B cell (primary cell): Measurements from ENCODE around the gene GALNT18. TPM values are rescaled to one million over a fixed set of nuclear protein-coding genes. Genes with fewer than 3 reads are reported as not detected.

ENCODE experiments used
- ATAC-seq: fragments of 200-7000 bp; cut with Tn5 transposase; one replicate; pipeline ENCODE4 v1.10.0; 2021; ENCODE audit warnings: low read depth, mild to moderate bottlenecking, moderate number of reproducible peaks, moderate library complexity
- CTCF ChIA-PET: fragments of 350-600 bp; sonication (Branson Sonifier 250); formaldehyde crosslinking; loops from one replicate; lab custom pipeline; 2021; ENCODE audit warnings: antibody characterized with exemption, inconsistent platforms; lab: Charles Lee
- POLR2A ChIA-PET: fragments of 350-600 bp; sonication (Branson Sonifier 250); formaldehyde crosslinking; loops from one replicate; lab custom pipeline; 2021; ENCODE audit warnings: antibody characterized with exemption; lab: Charles Lee
- DNase-seq: peaks from one replicate; pipeline ENCODE4 v3.0.0; 2013
- H2AFZ ChIP-seq: 2 replicates; pipeline ENCODE4 v1.6.1; 2012; ENCODE audit warnings: mild to moderate bottlenecking, low read depth, low read length; ENCODE audit not compliant: insufficient read depth, poor library complexity, severe bottlenecking
- H3K27ac ChIP-seq, 2 donors: 1 replicate in 1 of 2; 2 replicates in 1 of 2; pipeline ENCODE4 v1.5.1; 2012 to 2013; ENCODE audit warnings: low read length in 2 of 2, mild to moderate bottlenecking in 2 of 2, moderate library complexity in 1 of 2
- H3K27me3 ChIP-seq, 4 experiments: fragments of 200-600 bp in 1 of 4; sonication (generic) in 1 of 4; replicated peaks in 1 of 4; 1 replicate in 2 of 4; 2 replicates in 2 of 4; pipeline versions ENCODE4 v1.6.1 to v1.7.0; 2013 to 2016; ENCODE audit warnings: low read length in 3 of 4, mild to moderate bottlenecking in 2 of 4, mixed read lengths in 1 of 4, moderate library complexity in 1 of 4; ENCODE audit not compliant: insufficient read depth in 4 of 4, control insufficient read depth in 3 of 4; ENCODE audit errors: control extremely low read depth in 1 of 4
- H3K36me3 ChIP-seq, 2 experiments: replicated peaks in 1 of 2; 1 replicate in 1 of 2; 2 replicates in 1 of 2; pipeline versions ENCODE4 v1.6.1 to v1.7.1; 2013; ENCODE audit warnings: low read length in 1 of 2; ENCODE audit not compliant: insufficient read depth in 2 of 2, control insufficient read depth in 1 of 2; ENCODE audit errors: control extremely low read depth in 1 of 2, extremely low read depth in 1 of 2
- H3K4me1 ChIP-seq, 2 donors: fragments of 200-600 bp in 1 of 2; sonication (generic) in 1 of 2; 1 replicate in 1 of 2; 2 replicates in 1 of 2; pipeline versions ENCODE4 v1.5.1 to v1.6.1; 2013 to 2017; ENCODE audit warnings: low read length in 2 of 2; ENCODE audit not compliant: control insufficient read depth in 2 of 2, insufficient read depth in 2 of 2
- H3K4me2 ChIP-seq: replicated peaks from 2 replicates; pipeline ENCODE3; 2012; ENCODE audit warnings: mild to moderate bottlenecking, low read depth, low read length; ENCODE audit not compliant: poor library complexity, severe bottlenecking
- H3K4me3 ChIP-seq, 5 experiments: fragments of 200-600 bp in 1 of 5; sonication (generic) in 1 of 5; 1 replicate in 3 of 5; 2 replicates in 2 of 5; pipeline versions ENCODE4 v1.5.1 to v1.7.0; 2011 to 2016; ENCODE audit warnings: low read length in 4 of 5, mild to moderate bottlenecking in 4 of 5, low read depth in 2 of 5, control low read depth in 1 of 5, moderate library complexity in 1 of 5; ENCODE audit not compliant: insufficient read depth in 1 of 5; ENCODE audit errors: control extremely low read depth in 1 of 5, extremely low read depth in 1 of 5
- H3K79me2 ChIP-seq: fragments of 200-600 bp; sonication (generic); one replicate; pipeline ENCODE4 v1.6.0; 2016; ENCODE audit warnings: low read length; ENCODE audit not compliant: control insufficient read depth, insufficient read depth
- H3K9ac ChIP-seq: fragments of 200-600 bp; sonication (generic); 2 replicates; pipeline ENCODE4 v1.6.1; 2017; ENCODE audit warnings: mild to moderate bottlenecking, low read length, moderate library complexity
- H3K9me3 ChIP-seq, 3 donors: one replicate each; pipeline versions ENCODE4 v1.6.1 to v1.7.1; 2013; ENCODE audit warnings: low read length in 2 of 3; ENCODE audit not compliant: control insufficient read depth in 2 of 3, insufficient read depth in 1 of 3; ENCODE audit errors: control extremely low read depth in 1 of 3
- H4K20me1 ChIP-seq: 2 replicates; pipeline ENCODE4 v1.6.0; 2012; ENCODE audit warnings: mild to moderate bottlenecking, low read length; ENCODE audit not compliant: insufficient read depth, control insufficient read depth, poor library complexity, severe bottlenecking
- H3K27ac Mint-ChIP-seq: one replicate; pipeline ENCODE4 v1.8.0; 2021; ENCODE audit warnings: mixed read lengths
- H3K27me3 Mint-ChIP-seq: one replicate; pipeline ENCODE4 v1.8.0; 2021; ENCODE audit warnings: mixed read lengths
- H3K4me1 Mint-ChIP-seq: one replicate; pipeline ENCODE4 v1.8.0; 2021; ENCODE audit warnings: mixed read lengths
- H3K4me3 Mint-ChIP-seq: one replicate; pipeline ENCODE4 v1.8.0; 2021; ENCODE audit warnings: mixed read lengths
- H3K9me3 Mint-ChIP-seq: one replicate; pipeline ENCODE4 v1.8.0; 2022; ENCODE audit warnings: mixed read lengths; ENCODE audit not compliant: insufficient read depth
- CTCF ChIP-seq: fragments of 200-600 bp; IDR thresholded peaks from one replicate; pipeline ENCODE4 v1.8.0; 2022; ENCODE audit warnings: antibody characterized with exemption, mild to moderate bottlenecking
- EZH2 ChIP-seq: IDR thresholded peaks from 2 replicates; pipeline ENCODE4 v1.6.1; 2012; ENCODE audit warnings: borderline replicate concordance, low read depth, mild to moderate bottlenecking, moderate library complexity, low read length; ENCODE audit not compliant: insufficient read depth, poor library complexity, severe bottlenecking
- WGBS: methylation state at CpG from one replicate; pipeline ENCODE4 v1.1.5; 2013; ENCODE audit warnings: missing lambda C conversion rate; ENCODE audit not compliant: insufficient coverage; 5-methylcytosine and 5-hydroxymethylcytosine counted together
- intact Hi-C: fragments of 100-400 bp; cut with micrococcal nuclease; formaldehyde crosslinking; loops from one replicate; pipeline ENCODE4 v1.10.0; 2022
- polyA plus RNA-seq: library from polyadenylated mRNA; depleted of rRNA; stranded (reverse); fragments of >200 nt; gene quantifications from 2 replicates; pipeline ENCODE4 v1.2.3, GENCODE V29; 2012
- total RNA-seq, 2 donors: library from RNA; stranded (reverse); fragments of 120-200 nt in 1 of 2; gene quantifications; 1 replicate in 1 of 2; 2 replicates in 1 of 2; pipeline versions ENCODE4 v1.2.3 to v1.2.4, GENCODE V29; 2013 to 2022

The GALNT18 gene
- total and polyA plus RNA-seq, 2 donors (not counting 1 experiment from before 2014, with no cell fraction given): not detected

DNA sequence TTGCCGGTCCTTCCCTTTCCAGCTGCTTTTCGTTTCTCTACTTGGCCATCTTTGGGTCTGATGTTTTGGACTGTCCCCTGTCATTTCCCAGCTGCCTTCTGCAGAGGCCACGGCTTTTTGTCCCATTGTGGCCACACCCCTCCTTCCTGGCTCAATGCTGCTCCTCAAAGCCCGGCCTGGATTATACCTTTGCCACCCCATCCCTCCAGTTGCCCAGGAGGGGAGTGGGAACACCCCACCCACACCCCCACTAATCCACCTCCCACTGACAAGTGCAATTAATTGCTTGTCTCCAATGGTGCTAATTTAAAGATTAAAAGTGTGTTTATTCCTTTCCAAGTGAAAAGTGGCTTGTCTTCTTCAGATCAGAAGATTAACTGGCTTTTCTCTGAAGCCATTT lies 234.6 kb downstream of the GALNT18 start:
- H3K4me1 ChIP-seq: no peaks in the 10 kb centered on the region
- H3K27ac Mint-ChIP-seq: no peak overlapping the region
- H3K4me3 ChIP-seq: no peak overlapping the region
- WGBS: 87% methylated on average over 4 of the region's 4 CpGs
- no peaks in the 10 kb centered on the region for H3K9me3 ChIP-seq
- H3K4me1 Mint-ChIP-seq: no peaks in the 10 kb centered on the region
- no peaks in the 10 kb centered on the region for H3K36me3 ChIP-seq
- CTCF ChIA-PET: interaction anchor here (1.1 kb wide), 1 partner anchor 11 kb away, joined by 4 read pairs; no protein-coding TSS in a partner anchor
- intact Hi-C loops: no loop called here
- no peaks in the 10 kb centered on the region for H3K9me3 Mint-ChIP-seq
- no peak overlapping the region for H3K9ac ChIP-seq
- TF ChIP-seq CTCF (no peak), EZH2 (no peak)
- ATAC-seq (no peak), DNase-seq (no peak)
- H3K27me3 ChIP-seq: no peaks in the 10 kb centered on the region
- POLR2A ChIA-PET: no interaction called here
- no peak overlapping the region for H3K27ac ChIP-seq
- no peak overlapping the region for H3K4me2 ChIP-seq
- H3K27me3 Mint-ChIP-seq: peaks cover 2% of the 10 kb centered on the region
- no peak overlapping the region for H2AFZ ChIP-seq
- no peak overlapping the region for H3K4me3 Mint-ChIP-seq
- H3K79me2 ChIP-seq: no peaks in the 10 kb centered on the region
- no peaks in the 10 kb centered on the region for H4K20me1 ChIP-seq

DNA sequence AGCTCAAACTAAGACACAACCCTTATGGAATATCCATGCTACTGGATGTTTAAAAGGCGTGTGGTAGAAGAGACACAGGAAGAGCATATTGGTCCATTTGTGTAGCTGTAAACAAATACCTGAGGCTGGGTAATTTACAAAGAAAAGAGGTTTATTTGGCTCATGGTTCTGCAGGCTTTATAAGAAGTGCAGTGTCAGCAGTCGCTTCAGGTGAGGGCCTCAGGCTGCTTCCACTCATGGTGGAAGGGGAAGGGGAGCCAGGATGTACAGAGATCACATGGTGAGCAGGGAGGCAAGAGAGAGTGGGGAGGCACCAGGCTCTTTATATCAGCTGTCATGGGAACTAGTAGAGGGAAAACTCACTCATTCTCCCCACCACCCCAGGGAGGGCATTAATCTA lies 237.0 kb downstream of the GALNT18 start:
- 89% methylated on average over 1 of the region's 2 CpGs for whole genome bisulfite sequencing
- H3K27me3 Mint-ChIP-seq: peaks cover 2% of the 10 kb centered on the region
- POLR2A ChIA-PET: no interaction called here

More for the DNA sequence above, 237.0 kb downstream of the GALNT18 start:
- Mint-ChIP-seq H3K4me3 (no peak overlapping the region), H3K27ac (no peak overlapping the region), H3K9me3 (no peaks in the 10 kb centered on the region), H3K4me1 (no peaks in the 10 kb centered on the region)
- no peak overlapping the region for H3K9ac ChIP-seq
- intact Hi-C loops: no loop called here
- H3K27ac ChIP-seq: no peak overlapping the region
- H3K9me3 ChIP-seq: no peaks in the 10 kb centered on the region
- H3K27me3 ChIP-seq: no peaks in the 10 kb centered on the region
- H3K36me3 ChIP-seq: no peaks in the 10 kb centered on the region
- no peak for TF ChIP-seq CTCF
- TF ChIP-seq EZH2: no peak
- ATAC-seq (no peak), DNase-seq (no peak)
- CTCF ChIA-PET: no interaction called here
- H3K79me2 ChIP-seq: no peaks in the 10 kb centered on the region
- H3K4me2 ChIP-seq: no peak overlapping the region
- H2AFZ ChIP-seq: no peak overlapping the region
- H3K4me1 ChIP-seq: no peaks in the 10 kb centered on the region
- H3K4me3 ChIP-seq: no peak overlapping the region
- no peaks in the 10 kb centered on the region for H4K20me1 ChIP-seq
